ENCODE measurements around the gene ABHD17A.
"Not testable (repeated sequence)": the region's sequence is repeated elsewhere in the genome, so short reads cannot be mapped to it uniquely, and the experiment has no call there.

Gene ABHD17A

DNA sequence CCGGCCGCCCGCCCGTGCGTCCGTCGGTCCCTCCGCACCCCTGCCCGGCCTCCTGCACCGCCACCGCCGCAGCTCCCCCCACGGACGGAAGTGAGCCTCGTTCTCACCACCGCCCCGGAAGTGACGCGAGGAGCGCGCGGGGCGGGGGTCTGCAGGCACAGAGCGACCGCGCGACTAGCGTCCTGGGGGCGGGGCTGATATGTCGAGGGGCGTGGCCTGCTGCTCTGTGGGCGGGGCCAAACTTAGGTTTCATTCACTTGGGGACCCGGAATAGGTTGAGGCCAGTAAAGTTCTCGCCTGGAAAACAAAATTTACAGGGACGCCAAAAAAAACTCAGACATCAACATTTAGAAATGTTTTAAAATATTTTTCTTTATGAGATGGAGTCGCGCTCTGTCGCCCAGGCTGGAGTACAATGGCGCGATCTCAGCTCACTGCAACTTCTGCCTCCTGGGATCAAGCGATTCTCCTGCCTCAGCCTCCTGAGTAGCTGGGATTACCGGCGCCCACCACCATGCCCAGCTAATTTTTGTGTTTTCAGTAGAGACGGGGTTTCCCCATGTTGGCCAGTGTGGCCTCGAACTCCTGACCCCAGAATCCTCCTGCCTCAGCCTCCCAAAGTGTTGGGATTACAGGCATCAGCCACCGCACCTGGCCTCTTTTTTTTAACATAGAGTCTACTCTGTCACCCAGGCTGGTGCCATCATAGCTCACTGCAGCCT lies at the start of gene ABHD17A:
Gene ABHD17A (minus strand): TSS at position 99 of the 722 bp plus-strand sequence. CDS start 3,930 bp downstream, outside the sequence.
- not testable (repeated sequence) for H3K27me3 Mint-ChIP-seq, H3K9me3 Mint-ChIP-seq, H3K36me3 Mint-ChIP-seq
- Mint-ChIP-seq H3K27ac (peak within 1 kb of the TSS; percentile 92), H3K4me3 (peak within 1 kb of the TSS; percentile 95 to 98), H3K4me1 (peaks cover 34 to 38% of the 10 kb centered on the region in 2 donors)
- ATAC-seq (replicated peaks) = peak; percentile 96 to 98
- peak; percentile 86 for DNase-seq

DNA sequence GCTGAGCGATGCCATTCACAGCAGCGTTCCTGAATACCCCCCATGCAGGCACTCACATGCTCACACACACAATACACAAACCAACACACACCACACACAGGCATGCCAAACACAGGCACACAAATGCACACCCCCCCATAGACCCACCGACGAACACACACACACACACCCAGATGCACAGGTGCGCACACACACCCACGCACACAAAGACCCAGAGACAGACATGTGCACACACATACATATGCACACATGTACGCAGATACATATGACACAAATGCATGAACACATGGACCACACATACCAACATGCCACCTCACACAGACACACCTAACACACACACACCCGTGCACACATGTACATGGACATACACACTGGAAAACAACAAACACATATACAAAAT lies 48.6 kb upstream of the ABHD17A start:
- ATAC-seq (replicated peaks) (no peak), DNase-seq (no peak)
- peaks cover 7 to 11% of the 10 kb centered on the region in 2 donors for H3K9me3 Mint-ChIP-seq
- peaks cover 15% of the 10 kb centered on the region in 2 donors for H3K36me3 Mint-ChIP-seq
- peaks cover 38 to 59% of the 10 kb centered on the region in 2 donors for H3K4me1 Mint-ChIP-seq
- peak overlapping the region; percentile 95 for H3K27ac Mint-ChIP-seq
- peak overlapping the region; percentile 3 to 16 for H3K4me3 Mint-ChIP-seq
- H3K27me3 Mint-ChIP-seq = no peaks in the 10 kb centered on the region

DNA sequence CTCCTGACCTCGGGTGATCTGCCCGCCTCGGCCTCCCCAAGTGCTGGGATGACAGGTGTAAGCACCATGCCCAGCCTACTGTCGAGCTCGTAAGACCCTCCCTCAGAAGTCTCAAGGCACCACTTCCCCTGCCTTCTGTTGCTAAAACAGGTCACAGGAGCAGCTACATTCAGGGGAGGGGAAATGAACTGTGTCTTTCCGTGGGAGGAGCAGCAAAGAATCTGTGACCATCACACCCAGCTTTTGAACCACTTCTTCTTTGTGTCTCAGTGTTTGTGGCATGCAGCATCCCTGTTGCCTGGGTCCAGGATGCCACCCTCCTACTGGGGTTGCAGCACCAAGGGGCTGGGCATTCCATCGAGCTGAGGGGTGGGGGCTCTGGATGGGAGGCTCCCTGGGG lies 47.9 kb upstream of the ABHD17A start:
- Mint-ChIP-seq H3K9me3 (peaks cover 7 to 11% of the 10 kb centered on the region in 2 donors), H3K27me3 (no peaks in the 10 kb centered on the region), H3K4me1 (peaks cover 40 to 59% of the 10 kb centered on the region in 2 donors), H3K27ac (peak overlapping the region; percentile 95), H3K4me3 (peak overlapping the region; percentile 51 to 71), H3K36me3 (peaks cover 15% of the 10 kb centered on the region in 2 donors)
- peak; percentile 67 to 74 for ATAC-seq (replicated peaks)
- DNase-seq = peak; percentile 43

DNA sequence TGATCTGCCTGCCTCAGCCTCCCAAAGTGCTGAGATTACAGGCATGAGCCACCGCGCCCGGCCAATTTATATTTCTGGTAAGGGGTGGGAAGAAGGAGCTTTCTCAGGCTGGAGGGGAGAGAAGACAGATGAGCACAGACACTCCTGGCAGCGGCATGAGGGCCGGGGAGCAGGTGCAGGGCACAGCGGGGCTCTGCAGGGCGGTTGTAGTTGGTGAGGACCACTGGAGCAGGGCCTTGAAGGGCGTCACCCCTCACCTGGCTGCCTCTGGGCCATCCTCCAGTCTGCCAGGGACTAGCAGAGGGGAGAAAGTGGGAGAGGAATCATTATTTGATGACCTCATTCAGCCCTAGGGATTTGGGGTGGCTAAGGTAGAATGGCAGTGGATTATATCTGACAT lies 47.1 kb upstream of the ABHD17A start:
- peaks cover 15% of the 10 kb centered on the region in 2 donors for H3K36me3 Mint-ChIP-seq
- H3K4me1 Mint-ChIP-seq = peaks cover 41 to 59% of the 10 kb centered on the region in 2 donors
- no peak for DNase-seq
- H3K9me3 Mint-ChIP-seq = peaks cover 7 to 11% of the 10 kb centered on the region in 2 donors
- H3K27ac Mint-ChIP-seq = peak overlapping the region; percentile 95
- peak overlapping the region in 1 of 2 donors; percentile 22 for H3K4me3 Mint-ChIP-seq
- no peak for ATAC-seq (replicated peaks)
- no peaks in the 10 kb centered on the region for H3K27me3 Mint-ChIP-seq

DNA sequence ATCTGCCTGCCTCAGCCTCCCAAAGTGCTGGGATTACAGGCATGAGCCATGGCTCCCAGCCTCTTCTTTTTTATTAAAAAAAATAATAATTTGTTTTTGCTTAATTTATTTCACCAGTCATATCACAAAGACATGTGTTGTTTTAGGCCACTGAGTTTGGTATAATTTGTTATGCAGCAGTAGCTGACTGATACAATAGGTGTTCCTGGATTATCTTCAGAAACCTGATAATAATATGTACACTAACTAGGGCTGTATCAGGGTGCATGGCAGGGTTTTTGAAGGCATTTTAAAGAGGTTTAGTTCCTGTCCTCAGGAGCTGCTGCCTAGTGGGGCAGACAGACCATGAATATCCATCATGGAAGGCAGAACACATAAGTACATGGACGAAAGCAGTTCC lies 46.1 kb upstream of the ABHD17A start:
- DNase-seq (no peak), ATAC-seq (replicated peaks) (no peak)
- no peak overlapping the region for H3K4me3 Mint-ChIP-seq
- H3K27ac Mint-ChIP-seq = peak overlapping the region; percentile 17
- H3K9me3 Mint-ChIP-seq = peaks cover 7 to 11% of the 10 kb centered on the region in 2 donors
- no peaks in the 10 kb centered on the region for H3K27me3 Mint-ChIP-seq
- H3K4me1 Mint-ChIP-seq = peaks cover 38 to 56% of the 10 kb centered on the region in 2 donors
- H3K36me3 Mint-ChIP-seq = peaks cover 10 to 12% of the 10 kb centered on the region in 2 donors

DNA sequence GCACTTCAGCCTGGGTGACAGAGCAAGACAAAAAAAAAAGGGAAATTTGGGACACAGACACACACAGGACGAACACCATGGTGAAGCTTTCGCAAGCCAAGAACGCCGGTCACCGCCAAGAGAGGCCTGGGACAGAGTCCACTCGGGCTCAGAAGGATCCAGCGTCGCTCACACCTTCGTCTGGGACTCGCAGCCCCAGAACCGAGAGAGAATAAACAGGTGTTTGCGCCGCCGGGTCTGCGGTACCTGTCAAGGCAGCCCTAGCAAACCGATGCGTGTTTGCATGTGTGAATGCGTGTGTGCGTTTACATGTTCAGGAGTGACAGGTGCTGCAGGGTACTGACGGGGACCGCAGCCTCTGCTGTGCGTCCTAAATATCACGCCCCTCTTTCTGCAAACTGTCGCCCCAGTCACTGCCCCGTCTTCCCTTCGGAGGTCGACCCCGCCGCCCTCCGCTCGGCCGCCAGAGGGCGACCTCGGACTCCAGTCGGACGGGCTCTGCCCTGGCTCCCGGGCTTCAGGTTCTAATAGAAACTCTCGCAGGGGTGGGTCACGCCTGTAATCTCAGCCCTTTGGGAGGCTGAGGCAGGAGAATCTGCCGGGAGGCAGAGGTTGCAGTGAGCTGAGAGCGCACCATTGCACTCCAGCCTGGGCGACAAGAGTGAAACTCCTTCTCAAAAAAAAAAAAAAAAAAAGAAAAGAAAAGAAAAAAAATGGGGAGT lies 43.9 kb upstream of the ABHD17A start:
- Mint-ChIP-seq H3K36me3 (peaks cover 3 to 10% of the 10 kb centered on the region in 2 donors), H3K27ac (peak overlapping the region; percentile 25), H3K4me1 (peaks cover 28 to 35% of the 10 kb centered on the region in 2 donors), H3K4me3 (peak overlapping the region; percentile 79 to 83), H3K27me3 (no peaks in the 10 kb centered on the region), H3K9me3 (peaks cover 0 to 6% of the 10 kb centered on the region in 2 donors)
- DNase-seq (peak; percentile 78), ATAC-seq (replicated peaks) (peak; percentile 89 to 91)

DNA sequence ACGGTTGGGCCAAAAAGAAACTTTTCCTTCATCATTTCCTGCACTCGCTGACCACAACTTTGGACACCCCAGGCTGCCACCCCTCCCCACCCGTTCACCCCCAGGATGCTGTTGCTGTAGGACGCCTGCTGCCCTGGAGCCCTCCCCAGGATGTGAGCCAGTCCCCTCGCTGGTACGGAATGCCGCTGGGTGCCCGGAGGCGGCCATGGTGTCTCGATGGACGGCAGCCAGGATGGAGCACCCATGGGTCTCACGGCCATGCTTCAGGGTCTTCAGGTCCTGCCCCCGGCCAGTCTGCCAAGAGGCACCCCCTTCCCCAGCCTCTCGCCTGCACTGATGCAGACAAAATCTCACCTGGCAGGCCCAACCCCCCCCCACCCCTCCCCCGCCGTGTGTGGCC lies 40.2 kb upstream of the ABHD17A start:
- Mint-ChIP-seq H3K27me3 (no peaks in the 10 kb centered on the region), H3K27ac (no peak overlapping the region), H3K4me1 (peaks cover 13 to 22% of the 10 kb centered on the region in 2 donors), H3K4me3 (no peak overlapping the region), H3K9me3 (peaks cover 0 to 2% of the 10 kb centered on the region in 2 donors), H3K36me3 (peaks cover 14 to 37% of the 10 kb centered on the region in 2 donors)
- no peak for DNase-seq
- no peak for ATAC-seq (replicated peaks)

DNA sequence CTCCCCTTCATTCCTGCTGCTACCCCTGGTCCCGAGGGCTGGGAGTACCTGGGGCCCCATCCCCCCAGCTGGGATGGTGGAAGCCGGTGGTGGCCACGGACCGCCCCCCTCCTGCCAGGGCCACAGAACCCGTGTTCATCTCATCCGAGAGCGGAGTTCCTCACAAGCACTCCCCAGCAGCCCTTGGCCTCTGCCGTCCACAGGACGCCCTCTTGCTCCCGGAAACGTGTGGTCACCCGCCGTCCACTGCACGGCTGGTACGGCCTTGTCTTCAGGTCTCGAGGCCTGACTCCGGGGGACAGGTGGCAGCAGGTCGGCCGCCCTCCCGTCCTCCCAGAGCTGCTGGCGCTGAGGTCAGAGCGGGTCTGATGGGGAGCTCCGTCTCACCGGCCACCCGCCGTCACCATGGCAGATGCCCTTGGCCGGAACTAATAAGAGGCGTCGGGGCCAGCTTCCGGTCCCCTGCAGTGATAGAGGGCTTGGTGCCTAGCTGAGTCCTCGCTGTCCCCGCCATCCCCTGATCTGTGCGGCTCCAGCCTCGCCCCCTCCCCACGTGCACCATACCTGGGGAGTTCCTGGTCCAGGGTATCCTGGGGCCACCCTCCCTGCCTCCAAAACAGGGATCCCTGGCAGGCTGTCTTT lies 39.1 kb upstream of the ABHD17A start:
- H3K36me3 Mint-ChIP-seq = peaks cover 17 to 43% of the 10 kb centered on the region in 2 donors

DNA sequence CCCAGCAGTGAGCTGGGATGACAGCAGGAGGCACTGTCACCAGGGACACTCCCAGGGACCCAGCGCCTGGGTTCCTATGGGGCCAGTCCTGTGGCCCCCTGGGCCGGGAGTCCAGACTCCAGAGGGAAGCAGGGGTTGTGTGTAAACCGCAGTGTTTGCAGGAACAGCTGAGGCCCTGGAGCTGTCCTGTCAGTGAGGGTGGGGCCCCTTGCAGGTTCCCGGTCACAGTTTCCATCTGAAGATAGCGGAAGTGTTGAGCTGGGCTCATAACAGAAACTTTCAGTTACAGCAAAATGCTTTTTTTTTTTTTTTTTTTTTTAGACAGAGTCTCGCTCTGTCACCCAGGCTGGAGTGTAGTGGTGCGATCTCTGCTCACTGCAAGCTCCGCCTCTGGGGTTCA lies 38.0 kb upstream of the ABHD17A start:
- H3K36me3 Mint-ChIP-seq = peaks cover 23 to 44% of the 10 kb centered on the region in 2 donors
- H3K4me1 Mint-ChIP-seq = peaks cover 5 to 9% of the 10 kb centered on the region in 2 donors
- H3K27me3 Mint-ChIP-seq = no peaks in the 10 kb centered on the region
- DNase-seq (no peak), ATAC-seq (replicated peaks) (peak; percentile 74 to 79)
- H3K9me3 Mint-ChIP-seq = no peaks in the 10 kb centered on the region
- H3K4me3 Mint-ChIP-seq = no peak overlapping the region
- peak overlapping the region; percentile 20 for H3K27ac Mint-ChIP-seq

More for the DNA sequence above, 39.1 kb upstream of the ABHD17A start:
- peaks cover 7 to 11% of the 10 kb centered on the region in 2 donors for H3K4me1 Mint-ChIP-seq
- H3K4me3 Mint-ChIP-seq = no peak overlapping the region
- DNase-seq = no peak
- no peak for ATAC-seq (replicated peaks)
- H3K9me3 Mint-ChIP-seq = no peaks in the 10 kb centered on the region
- H3K27ac Mint-ChIP-seq = no peak overlapping the region
- H3K27me3 Mint-ChIP-seq = no peaks in the 10 kb centered on the region

DNA sequence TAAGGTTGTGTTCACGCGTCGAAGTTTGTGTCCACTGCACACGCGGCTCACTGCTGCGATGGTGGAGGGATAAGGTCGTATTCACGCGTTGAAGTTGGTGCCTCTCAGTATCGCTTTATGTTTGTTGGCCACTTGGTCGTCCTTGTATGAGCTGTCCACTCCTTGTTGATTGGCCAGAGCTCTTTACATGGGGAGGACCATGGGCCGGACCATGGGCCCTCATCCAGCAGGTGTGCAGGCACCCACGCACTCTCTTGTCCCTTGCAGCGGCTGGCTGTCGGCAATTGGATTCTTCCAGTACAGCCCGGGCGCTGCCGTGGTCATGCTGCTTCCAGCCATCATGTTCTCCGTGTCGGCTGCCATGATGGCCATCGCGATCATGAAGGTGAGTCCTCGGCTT lies 37.5 kb upstream of the ABHD17A start:
- no peak for DNase-seq
- peaks cover 27 to 48% of the 10 kb centered on the region in 2 donors for H3K36me3 Mint-ChIP-seq
- peaks cover 4 to 9% of the 10 kb centered on the region in 2 donors for H3K4me1 Mint-ChIP-seq
- no peak for ATAC-seq (replicated peaks)
- no peaks in the 10 kb centered on the region for H3K9me3 Mint-ChIP-seq
- peak overlapping the region; percentile 20 for H3K27ac Mint-ChIP-seq
- H3K4me3 Mint-ChIP-seq = no peak overlapping the region
- H3K27me3 Mint-ChIP-seq = no peaks in the 10 kb centered on the region

DNA sequence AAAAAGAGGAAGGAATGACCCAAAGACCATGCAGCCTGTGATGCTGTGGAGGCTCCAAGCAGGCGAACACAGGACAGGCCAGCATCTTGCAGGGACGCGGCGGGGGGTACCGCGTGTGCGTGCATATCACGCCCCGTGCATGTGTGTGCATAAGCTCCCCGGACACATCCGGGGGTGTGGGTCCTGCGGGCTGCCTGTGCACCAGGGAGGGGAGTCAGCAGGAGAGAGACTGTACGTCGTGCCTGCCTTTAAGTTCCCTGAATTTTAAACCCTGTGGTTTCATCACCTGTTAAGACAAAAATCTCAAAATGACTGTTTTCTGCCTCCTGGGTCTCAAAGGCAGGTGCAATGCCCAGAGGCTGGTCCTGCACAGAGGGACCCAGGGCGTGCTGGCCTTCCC lies 36.5 kb upstream of the ABHD17A start:
- ATAC-seq (replicated peaks) = peak in 1 of 2 donors; percentile 19
- Mint-ChIP-seq H3K36me3 (peaks cover 31 to 52% of the 10 kb centered on the region in 2 donors), H3K9me3 (no peaks in the 10 kb centered on the region), H3K4me1 (peaks cover 3 to 9% of the 10 kb centered on the region in 2 donors), H3K4me3 (no peak overlapping the region), H3K27ac (no peak overlapping the region), H3K27me3 (no peaks in the 10 kb centered on the region)
- no peak for DNase-seq

DNA sequence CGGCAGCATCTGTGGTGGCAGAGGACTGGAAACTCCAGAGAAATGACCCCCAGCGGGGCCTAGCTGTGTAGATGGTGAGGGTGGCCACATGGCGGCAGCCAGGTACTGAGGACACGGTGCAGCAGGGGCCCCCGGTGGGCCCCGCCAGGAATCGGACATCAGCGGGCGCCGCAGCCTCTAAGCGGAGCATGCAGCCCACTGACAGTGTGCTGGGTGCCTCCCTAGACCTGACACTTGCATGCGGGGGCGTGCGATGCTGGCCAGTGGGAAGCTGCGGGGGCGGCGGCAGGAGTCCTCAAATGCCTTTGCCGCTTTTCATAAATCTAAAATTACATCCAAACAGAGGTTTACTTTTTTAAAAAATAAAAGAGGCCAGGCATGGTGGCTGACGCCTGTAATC lies 36.0 kb upstream of the ABHD17A start:
- DNase-seq (no peak), ATAC-seq (replicated peaks) (no peak)
- Mint-ChIP-seq H3K4me1 (peaks cover 3 to 9% of the 10 kb centered on the region in 2 donors), H3K36me3 (peaks cover 31 to 52% of the 10 kb centered on the region in 2 donors), H3K27me3 (no peaks in the 10 kb centered on the region), H3K9me3 (no peaks in the 10 kb centered on the region), H3K4me3 (no peak overlapping the region), H3K27ac (no peak overlapping the region)

DNA sequence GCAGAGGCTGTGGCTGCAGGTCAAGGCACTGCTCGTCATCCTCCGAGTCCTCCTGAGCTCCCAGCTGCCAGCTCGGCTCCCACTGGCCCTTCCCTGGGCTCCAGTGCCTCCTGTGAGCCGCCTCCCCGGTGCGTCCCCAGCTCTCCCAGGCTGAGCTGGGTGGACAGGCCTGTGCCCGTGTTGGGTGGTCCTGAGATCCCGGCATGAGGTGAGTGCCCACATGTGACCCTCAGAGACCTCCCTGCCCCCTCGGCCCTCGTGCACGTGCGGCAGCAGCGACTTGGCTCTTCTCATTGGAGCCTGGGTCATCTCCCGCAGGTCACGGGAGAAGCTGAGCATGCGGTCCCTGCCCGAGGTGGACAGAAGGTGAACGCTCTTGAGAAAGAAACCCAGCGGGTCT lies 35.3 kb upstream of the ABHD17A start:
- H3K9me3 Mint-ChIP-seq = no peaks in the 10 kb centered on the region
- DNase-seq = no peak
- H3K4me1 Mint-ChIP-seq = peaks cover 3 to 9% of the 10 kb centered on the region in 2 donors
- no peak overlapping the region for H3K27ac Mint-ChIP-seq
- no peak overlapping the region for H3K4me3 Mint-ChIP-seq
- no peak for ATAC-seq (replicated peaks)
- H3K36me3 Mint-ChIP-seq = peaks cover 33 to 55% of the 10 kb centered on the region in 2 donors
- H3K27me3 Mint-ChIP-seq = no peaks in the 10 kb centered on the region

DNA sequence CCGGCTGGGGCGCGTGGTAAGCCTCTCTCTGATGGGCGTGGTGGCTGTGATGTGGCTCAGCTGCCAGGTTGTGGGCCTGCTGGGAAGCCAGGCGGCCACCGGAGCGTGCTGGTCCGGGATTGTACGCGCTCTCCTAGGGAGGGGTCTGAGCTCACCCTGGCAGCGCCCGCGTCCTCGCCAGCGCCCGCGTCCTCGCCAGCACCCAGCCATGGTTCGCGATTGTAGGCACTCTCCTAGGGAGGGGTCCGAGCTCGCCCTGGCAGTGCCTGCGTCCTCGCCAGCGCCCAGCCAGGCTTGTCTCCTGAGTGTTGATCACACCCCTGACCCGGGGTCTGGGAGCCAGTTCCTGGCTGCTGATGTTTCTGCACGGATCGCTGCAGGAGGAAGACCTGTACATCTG lies 33.7 kb upstream of the ABHD17A start:
- Mint-ChIP-seq H3K36me3 (peaks cover 33 to 49% of the 10 kb centered on the region in 2 donors), H3K27ac (no peak overlapping the region), H3K4me3 (no peak overlapping the region), H3K9me3 (no peaks in the 10 kb centered on the region), H3K4me1 (peaks cover 6 to 12% of the 10 kb centered on the region in 2 donors), H3K27me3 (no peaks in the 10 kb centered on the region)
- ATAC-seq (replicated peaks) (no peak), DNase-seq (no peak)

Data from stimulated activated naive B cell treated with anti-CD40 and anti-IgM and Interleukin-4, amounts not matched to agents 10 μg/mL and 1 μg/mL and 100 μg/mL, for 72 hours (primary cell).